Rectal smooth muscle tissue (tissue), 1 donor: ENCODE data around the gene GLTP.

Source experiments
- H3K27ac ChIP-seq: one replicate; pipeline ENCODE4 v1.7.0; 2013; ENCODE audit warnings: low read depth, low read length, inconsistent platforms
- H3K27me3 ChIP-seq: one replicate; pipeline ENCODE4 v1.7.0; 2013; ENCODE audit warnings: low read length; ENCODE audit not compliant: control insufficient read depth, insufficient read depth
- H3K36me3 ChIP-seq: one replicate; pipeline ENCODE4 v1.7.0; 2013; ENCODE audit warnings: low read length; ENCODE audit not compliant: control insufficient read depth, insufficient read depth
- H3K4me1 ChIP-seq: one replicate; pipeline ENCODE4 v1.7.0; 2013; ENCODE audit warnings: low read length; ENCODE audit not compliant: control insufficient read depth, insufficient read depth
- H3K4me3 ChIP-seq: one replicate; pipeline ENCODE4 v1.7.0; 2013; ENCODE audit warnings: low read length
- H3K9ac ChIP-seq: one replicate; pipeline ENCODE4 v1.7.0; 2013; ENCODE audit warnings: low read length

The GLTP gene

GRCh38 chr12:109817627-109818231 lies 62.6 kb downstream of the GLTP start:
- Histone ChIP-seq H3K36me3 (no peaks in the 10 kb centered on the region), H3K27me3 (peaks cover 3% of the 10 kb centered on the region), H3K9ac (no peak overlapping the region), H3K27ac (no peak overlapping the region), H3K4me1 (no peaks in the 10 kb centered on the region), H3K4me3 (no peak overlapping the region)

- no peak overlapping the region for H3K4me3 ChIP-seq
- H3K4me1 ChIP-seq: no peaks in the 10 kb centered on the region
- no peaks in the 10 kb centered on the region for H3K36me3 ChIP-seq
- peaks cover 3% of the 10 kb centered on the region for H3K27me3 ChIP-seq
- no peak overlapping the region for H3K27ac ChIP-seq
- H3K9ac ChIP-seq: no peak overlapping the region
Measured at GRCh38 chr12:109816870-109817269, 63.5 kb downstream of the GLTP start.

GRCh38 chr12:109815757-109816617 lies 64.4 kb downstream of the GLTP start:
- H3K36me3 ChIP-seq: no peaks in the 10 kb centered on the region
- H3K9ac ChIP-seq: no peak overlapping the region
- peaks cover 3% of the 10 kb centered on the region for H3K27me3 ChIP-seq
- no peak overlapping the region for H3K4me3 ChIP-seq
- H3K27ac ChIP-seq: no peak overlapping the region
- H3K4me1 ChIP-seq: no peaks in the 10 kb centered on the region

- H3K9ac ChIP-seq: no peak overlapping the region
- no peak overlapping the region for H3K27ac ChIP-seq
- peaks cover 3% of the 10 kb centered on the region for H3K27me3 ChIP-seq
Measured at GRCh38 chr12:109815225-109815624, 65.1 kb downstream of the GLTP start.

GRCh38 chr12:109814600-109815150 lies 65.7 kb downstream of the GLTP start:
- no peaks in the 10 kb centered on the region for H3K36me3 ChIP-seq
- no peak overlapping the region for H3K27ac ChIP-seq
- no peak overlapping the region for H3K4me3 ChIP-seq
- H3K27me3 ChIP-seq: peaks cover 3% of the 10 kb centered on the region
- H3K9ac ChIP-seq: no peak overlapping the region
- H3K4me1 ChIP-seq: no peaks in the 10 kb centered on the region

More at GRCh38 chr12:109815225-109815624, 65.1 kb downstream of the GLTP start:
- no peaks in the 10 kb centered on the region for H3K36me3 ChIP-seq
- no peak overlapping the region for H3K4me3 ChIP-seq
- H3K4me1 ChIP-seq: no peaks in the 10 kb centered on the region

GRCh38 chr12:109813810-109814416 lies 66.4 kb downstream of the GLTP start:
- no peaks in the 10 kb centered on the region for H3K27me3 ChIP-seq
- H3K9ac ChIP-seq: no peak overlapping the region
- no peaks in the 10 kb centered on the region for H3K36me3 ChIP-seq
- no peak overlapping the region for H3K27ac ChIP-seq
- H3K4me1 ChIP-seq: no peaks in the 10 kb centered on the region
- H3K4me3 ChIP-seq: no peak overlapping the region

- Histone ChIP-seq H3K4me3 (no peak overlapping the region), H3K4me1 (no peaks in the 10 kb centered on the region), H3K36me3 (no peaks in the 10 kb centered on the region), H3K27ac (no peak overlapping the region), H3K9ac (no peak overlapping the region), H3K27me3 (no peaks in the 10 kb centered on the region)
Measured at GRCh38 chr12:109811624-109811995, 68.7 kb downstream of the GLTP start.

GRCh38 chr12:109810954-109811623 lies 69.3 kb downstream of the GLTP start:
- no peaks in the 10 kb centered on the region for H3K36me3 ChIP-seq
- H3K27ac ChIP-seq: no peak overlapping the region
- no peaks in the 10 kb centered on the region for H3K27me3 ChIP-seq
- H3K9ac ChIP-seq: no peak overlapping the region
- H3K4me3 ChIP-seq: no peak overlapping the region
- H3K4me1 ChIP-seq: no peaks in the 10 kb centered on the region

- no peaks in the 10 kb centered on the region for H3K36me3 ChIP-seq
- no peak overlapping the region for H3K9ac ChIP-seq
- no peak overlapping the region for H3K4me3 ChIP-seq
- no peak overlapping the region for H3K27ac ChIP-seq
- no peaks in the 10 kb centered on the region for H3K27me3 ChIP-seq
- H3K4me1 ChIP-seq: no peaks in the 10 kb centered on the region
Measured at GRCh38 chr12:109808876-109809646, 71.3 kb downstream of the GLTP start.

GRCh38 chr12:109807954-109808643 lies 72.2 kb downstream of the GLTP start:
- Histone ChIP-seq H3K4me3 (no peak overlapping the region), H3K4me1 (no peaks in the 10 kb centered on the region), H3K36me3 (no peaks in the 10 kb centered on the region), H3K27me3 (no peaks in the 10 kb centered on the region), H3K27ac (no peak overlapping the region), H3K9ac (no peak overlapping the region)
